HCEC 1CT (cell line): ENCODE measurements around the gene SNX13.
"Not testable (repeated sequence)": the region's sequence is repeated elsewhere in the genome, so short reads cannot be mapped to it uniquely, and the experiment has no call there.

Experiments
- DNase-seq: peaks from one replicate; pipeline ENCODE4 v3.0.0-alpha.2; 2017

The SNX13 gene

DNA sequence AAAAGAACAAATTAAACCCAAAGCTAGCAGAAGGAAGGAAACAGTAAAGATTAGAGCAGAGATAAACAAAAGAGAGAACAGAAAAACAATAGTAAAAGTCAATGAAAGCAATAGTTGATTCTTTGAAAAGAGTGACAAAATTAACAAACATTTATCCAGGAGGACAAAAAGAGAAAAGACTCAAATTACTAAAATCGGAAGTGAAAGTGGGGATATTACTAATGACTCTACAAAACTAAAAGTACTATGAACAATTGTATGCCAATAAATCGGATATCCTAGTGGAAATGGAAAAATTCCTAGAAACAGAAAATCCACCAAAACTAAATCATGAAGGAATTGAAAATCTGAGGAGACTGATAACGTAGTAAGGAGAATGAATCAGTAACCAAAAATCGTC is 96.3 kb downstream of the SNX13 start:
- no peak for DNase-seq

GRCh38 chr7:17843041-17843440 is 97.3 kb downstream of the SNX13 start:
- DNase-seq = no peak

DNA sequence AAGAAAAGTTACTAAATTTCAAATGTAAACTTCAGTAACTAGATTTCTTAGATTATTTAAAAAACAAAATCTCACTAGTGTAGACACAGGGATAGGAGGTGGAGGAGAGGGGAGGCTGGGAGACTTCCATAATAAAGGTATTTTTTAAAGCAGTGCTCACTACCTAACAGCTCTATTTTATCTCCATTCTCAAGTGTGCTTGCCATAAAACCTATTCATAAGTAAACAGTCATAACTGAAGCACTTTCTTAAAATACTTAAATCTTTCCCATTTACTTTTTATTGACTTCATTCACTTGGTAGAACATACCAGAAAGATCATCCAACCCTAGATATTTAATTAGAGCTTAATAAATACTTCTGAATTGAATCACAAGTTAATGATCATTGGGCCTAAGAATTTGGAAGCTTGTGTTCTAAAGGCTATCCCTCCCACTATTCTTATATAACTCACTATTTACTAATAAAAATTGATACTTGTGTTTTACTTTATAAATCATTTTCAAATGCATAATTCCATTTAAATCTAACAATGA is 107.4 kb downstream of the SNX13 start:
- DNase-seq = no peak

- DNase-seq = no peak
Measured at GRCh38 chr7:17832242-17832641, 108.1 kb downstream of the SNX13 start.

GRCh38 chr7:17830206-17830605 is 110.1 kb downstream of the SNX13 start:
- DNase-seq = peak; percentile 23

DNA sequence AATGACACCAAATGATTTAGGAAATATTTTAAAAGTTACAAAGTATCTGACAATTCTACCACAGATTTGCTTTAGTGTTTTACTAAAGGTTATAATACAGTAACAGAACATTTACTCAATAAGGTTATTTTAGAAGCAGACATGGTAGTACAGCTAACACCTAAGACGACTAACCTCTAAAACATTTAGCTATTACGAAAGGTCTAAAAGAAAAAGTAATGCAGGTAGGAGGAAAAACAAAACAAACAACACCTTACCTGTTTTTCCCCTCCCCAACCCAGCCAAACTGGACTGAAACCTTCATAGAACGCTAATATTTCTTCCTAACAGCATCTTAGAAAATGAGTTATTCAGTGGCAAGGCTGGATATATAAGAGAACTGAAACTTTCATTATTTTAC is 111.3 kb downstream of the SNX13 start:
- DNase-seq = no peak

DNA sequence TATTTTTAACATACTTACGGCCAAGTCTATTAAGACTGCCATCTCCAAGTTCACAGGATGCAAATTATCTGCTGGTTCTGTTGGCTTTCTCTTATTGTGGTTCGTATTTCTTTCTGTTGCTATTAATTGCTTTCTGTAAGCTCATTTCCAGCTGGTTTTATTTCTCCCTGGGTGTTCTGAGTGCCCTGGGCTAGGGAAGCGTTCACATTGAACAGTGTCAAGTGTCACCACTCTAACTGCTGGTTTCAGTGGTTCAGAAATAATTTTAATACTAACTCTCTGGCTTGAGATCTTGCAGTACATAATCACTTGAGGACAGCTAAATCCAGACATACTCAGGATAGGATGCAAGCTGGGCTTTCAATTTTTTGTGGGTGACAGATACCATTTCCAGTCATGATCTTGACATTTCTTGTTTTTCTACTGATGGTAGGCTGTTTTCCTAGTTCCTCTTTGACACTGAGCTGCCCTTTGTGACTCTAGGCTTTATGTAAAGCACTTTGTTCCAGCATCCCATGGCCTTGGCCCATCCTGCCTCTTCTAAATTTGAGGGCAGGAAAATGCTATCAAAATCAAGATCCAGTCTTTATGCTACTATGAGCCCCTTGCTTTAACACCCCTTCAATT is 117.6 kb downstream of the SNX13 start:
- DNase-seq = no peak

DNA sequence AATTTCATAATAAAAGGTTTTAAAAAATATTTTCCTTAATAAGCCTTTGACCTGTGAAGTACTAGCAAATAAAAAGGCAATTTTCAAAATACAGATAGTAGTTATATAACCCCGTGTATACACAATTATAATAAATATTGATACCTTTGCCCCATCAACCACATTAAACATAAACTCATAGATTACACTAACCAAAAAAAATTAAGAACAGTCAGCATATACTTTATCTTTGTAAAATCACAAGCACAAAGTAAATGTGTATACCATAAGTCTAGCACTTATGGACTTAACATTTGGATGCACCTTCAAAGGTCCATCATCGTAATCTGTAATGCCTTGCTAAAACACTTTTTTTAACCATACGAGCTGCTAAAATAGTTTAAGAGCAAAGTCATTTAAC is 123.4 kb downstream of the SNX13 start:
- no peak for DNase-seq

GRCh38 chr7:17815318-17815717 is 125.0 kb downstream of the SNX13 start:
- no peak for DNase-seq

- DNase-seq = no peak
Measured at GRCh38 chr7:17814058-17814457, 126.2 kb downstream of the SNX13 start.

DNA sequence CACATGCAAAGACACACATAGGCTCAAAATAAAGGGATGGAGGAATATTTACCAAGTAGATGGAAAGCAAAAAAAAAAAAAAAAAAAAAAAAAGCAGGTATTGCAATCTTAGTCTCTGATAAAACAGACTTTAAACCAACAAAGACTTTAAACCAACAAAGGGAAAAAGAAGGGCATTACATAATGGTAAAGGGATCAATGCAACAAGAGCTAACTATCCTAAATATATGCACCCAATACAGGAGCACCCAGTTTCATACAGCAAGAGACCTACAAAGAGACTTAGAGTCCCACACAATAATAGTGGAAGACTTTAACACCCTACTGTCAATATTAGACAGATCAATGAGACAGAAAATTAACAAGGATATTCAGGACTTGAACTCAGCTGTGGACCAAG is 131.1 kb downstream of the SNX13 start:
- DNase-seq = not testable (repeated sequence)

- DNase-seq = no peak
Measured at GRCh38 chr7:17807242-17807641, 133.1 kb downstream of the SNX13 start.

- no peak for DNase-seq
Measured at GRCh38 chr7:17806631-17807030, 133.7 kb downstream of the SNX13 start.

DNA sequence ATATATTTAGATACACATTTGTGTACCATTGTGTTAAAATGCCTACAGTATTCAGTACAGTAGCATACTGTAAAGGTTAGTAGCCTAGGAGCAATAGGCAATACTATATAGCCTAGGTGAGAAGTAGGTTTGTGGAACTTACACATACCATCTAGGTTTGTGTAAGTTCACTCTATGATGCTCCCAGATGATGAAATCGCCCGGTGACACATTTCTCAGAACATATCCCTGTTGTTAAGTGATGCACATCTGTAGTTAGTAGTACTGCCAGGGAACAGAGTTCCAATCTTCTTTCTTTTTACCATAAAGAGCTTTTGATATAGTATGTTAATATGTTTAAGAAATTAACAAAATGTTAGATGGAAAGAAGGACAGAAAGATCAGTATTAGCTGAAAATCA is 138.2 kb downstream of the SNX13 start:
- peak; percentile 30 for DNase-seq

- DNase-seq = no peak
Measured at GRCh38 chr7:17792075-17792936, 148.0 kb downstream of the SNX13 start.

GRCh38 chr7:17787257-17787656 is 153.0 kb downstream of the SNX13 start:
- DNase-seq = no peak

- no peak for DNase-seq
Measured at GRCh38 chr7:17786314-17786852, 153.9 kb downstream of the SNX13 start.

GRCh38 chr7:17782216-17782549 is 158.1 kb downstream of the SNX13 start:
- DNase-seq = no peak

GRCh38 chr7:17781491-17782215 is 158.6 kb downstream of the SNX13 start:
- DNase-seq = peak; percentile 26

- DNase-seq = no peak
Measured at GRCh38 chr7:17779381-17779780, 160.9 kb downstream of the SNX13 start.

GRCh38 chr7:17774716-17775288 is 165.5 kb downstream of the SNX13 start:
- no peak for DNase-seq

- DNase-seq = peak; percentile 93
Measured at GRCh38 chr7:17774248-17774647, 166.0 kb downstream of the SNX13 start.

DNA sequence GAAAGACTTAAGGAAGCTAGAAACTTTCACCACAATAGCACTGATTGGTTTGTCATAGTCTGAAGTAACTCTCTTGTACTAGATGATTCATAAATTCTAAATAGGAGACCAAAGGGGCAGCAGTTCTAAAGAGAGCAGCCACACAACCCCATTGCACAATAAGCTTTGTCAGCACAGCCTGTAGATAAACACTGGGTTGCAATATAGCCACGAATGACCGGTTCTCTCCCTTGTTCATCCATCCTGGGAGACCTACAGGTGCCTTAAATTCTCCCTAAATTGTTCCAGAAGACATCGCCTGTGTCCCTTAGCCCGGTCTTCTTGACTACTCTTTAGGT is 167.0 kb downstream of the SNX13 start:
- peak; percentile 94 for DNase-seq
